Ramos (cell line): ENCODE results near the gene MRPS9.

Experiments used
- in situ Hi-C: fragments of 300-500 bp; cut with MboI; formaldehyde crosslinking; loops from one replicate; pipeline ENCODE4 v1.14.3; 2022; ENCODE audit warnings: low sequenced_read_pairs; ENCODE audit not compliant: unreplicated experiment

MRPS9 gene

DNA sequence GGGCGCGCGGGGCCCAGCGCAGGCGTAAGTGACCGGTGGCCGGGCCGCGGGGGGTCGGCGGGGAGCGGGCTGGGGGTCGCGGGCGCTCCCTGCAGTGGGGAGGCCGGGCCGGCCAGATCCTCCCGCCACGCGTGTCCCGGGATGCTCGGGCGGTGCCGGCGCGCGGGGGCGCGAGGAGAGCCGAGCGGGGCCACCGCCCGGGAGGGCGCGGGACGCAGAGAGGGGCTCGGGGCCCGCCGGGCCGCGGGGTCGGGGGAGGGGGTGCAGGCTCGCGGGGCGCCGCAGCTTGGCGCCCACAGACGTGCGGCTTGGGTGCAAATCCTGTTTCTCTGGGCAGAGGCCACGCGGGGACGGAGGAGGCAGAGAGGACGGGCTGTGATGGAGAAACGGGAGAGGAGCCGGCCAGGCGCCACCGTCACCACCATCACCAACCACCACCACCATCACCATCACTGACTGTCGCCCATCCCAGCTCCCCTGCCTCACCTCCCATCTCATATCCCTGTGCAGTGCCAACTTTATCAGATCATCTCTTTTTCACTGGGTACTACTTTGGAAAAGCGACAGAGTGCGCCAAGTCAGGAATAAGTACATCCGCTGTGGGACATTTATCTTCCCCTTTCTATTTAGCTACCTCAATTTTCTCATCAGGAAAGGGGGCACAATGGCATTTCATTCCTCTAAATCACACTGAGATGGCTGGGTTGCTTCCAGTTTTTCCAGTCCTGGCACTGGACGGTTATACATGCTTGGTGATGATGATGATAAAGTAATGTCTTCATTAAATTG lies 106.5 kb downstream of the MRPS9 start:
- in situ Hi-C loops: no loop called here

DNA sequence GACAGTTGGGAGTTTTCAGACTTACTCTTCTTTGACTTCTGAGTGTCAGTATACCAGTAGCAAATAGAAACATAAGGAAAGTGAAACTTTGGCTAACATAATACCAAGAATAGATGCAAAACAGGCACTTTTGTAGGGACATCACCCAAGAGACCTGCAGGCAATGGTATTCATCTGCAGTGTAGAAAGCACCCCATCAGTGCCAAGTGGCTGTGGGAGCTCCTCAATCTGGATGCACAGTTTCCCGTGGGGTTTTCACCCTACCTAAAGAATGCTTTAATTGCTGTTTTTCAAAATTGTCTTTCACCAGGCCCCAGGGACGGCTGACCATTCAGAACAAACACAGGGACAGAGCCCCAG lies 107.1 kb downstream of the MRPS9 start:
- in situ Hi-C loops: no loop called here

- in situ Hi-C loops: no loop called here
Observed at GRCh38 chr2:105149272-105149671, 111.4 kb downstream of the MRPS9 start.
